Stimulated activated CD4-positive, alpha-beta T cell treated with anti-CD3 and anti-CD28 coated beads, Interleukin-15, amount 100 ng/mL, for 1 hour (primary cell): Measurements from ENCODE around the gene UBQLNL.

ENCODE experiments used
- DNase-seq, 2 donors: peaks; one replicate each; pipeline ENCODE4 v3.0.0-alpha.2; 2020; ENCODE audit warnings: low read depth in 1 of 2, low spot score in 1 of 2

The UBQLNL gene

DNA sequence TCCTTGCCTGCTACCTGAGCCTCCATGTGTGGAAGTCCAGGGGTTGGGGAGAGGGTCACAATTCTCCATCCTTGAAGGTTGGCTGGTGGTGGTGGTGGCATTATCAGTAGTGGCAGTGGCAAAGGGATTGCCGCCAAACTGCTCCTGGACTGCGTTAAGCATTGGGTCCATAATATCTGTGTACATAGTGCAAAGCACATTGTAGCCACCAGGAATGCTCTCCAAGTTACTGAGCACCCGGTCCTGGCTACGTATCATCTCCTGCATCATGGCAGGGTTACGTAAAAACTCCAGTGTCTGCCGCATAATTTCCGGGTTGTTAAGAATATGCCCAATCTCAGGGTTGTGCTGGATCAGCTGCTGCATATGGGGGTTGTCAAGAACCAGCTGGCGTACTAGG, 7.9 kb downstream of the UBQLNL start:
- no peak for DNase-seq

- no peak for DNase-seq
Observed at GRCh38 chr11:5507933-5508305, 8.6 kb downstream of the UBQLNL start.

GRCh38 chr11:5507177-5507932, 9.1 kb downstream of the UBQLNL start:
- no peak for DNase-seq

DNA sequence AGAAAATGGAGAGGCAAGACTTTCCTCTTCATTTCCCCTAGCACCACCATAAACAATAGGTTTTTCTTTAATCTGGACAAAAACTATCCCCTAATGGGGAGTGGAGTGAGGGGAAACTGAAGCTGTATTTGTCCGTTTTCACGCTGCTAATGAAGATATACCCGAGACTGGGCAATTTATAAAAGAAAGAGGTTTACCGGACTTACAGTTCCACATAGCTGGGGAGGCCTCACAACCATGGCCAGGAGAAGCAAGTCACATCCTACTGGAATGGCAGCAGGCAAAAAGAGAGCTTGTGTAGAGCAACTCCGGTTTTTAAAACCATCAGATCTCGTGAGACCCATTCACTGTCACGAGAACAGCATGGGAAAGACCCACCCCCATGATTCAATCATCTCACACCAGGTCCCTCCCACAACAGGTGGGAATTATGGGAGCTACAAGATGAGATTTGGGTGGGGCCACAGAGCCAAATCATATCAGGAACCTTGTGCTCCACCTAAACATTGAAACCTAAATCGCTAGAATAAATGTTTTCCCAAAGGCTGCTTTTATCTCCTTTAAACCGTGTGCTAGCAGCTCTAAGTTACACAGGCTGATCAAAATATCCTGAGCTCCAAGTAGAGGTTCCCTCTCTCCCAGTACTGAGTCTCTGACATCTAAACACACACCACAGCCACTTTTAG, 11.0 kb downstream of the UBQLNL start:
- no peak for DNase-seq

DNA sequence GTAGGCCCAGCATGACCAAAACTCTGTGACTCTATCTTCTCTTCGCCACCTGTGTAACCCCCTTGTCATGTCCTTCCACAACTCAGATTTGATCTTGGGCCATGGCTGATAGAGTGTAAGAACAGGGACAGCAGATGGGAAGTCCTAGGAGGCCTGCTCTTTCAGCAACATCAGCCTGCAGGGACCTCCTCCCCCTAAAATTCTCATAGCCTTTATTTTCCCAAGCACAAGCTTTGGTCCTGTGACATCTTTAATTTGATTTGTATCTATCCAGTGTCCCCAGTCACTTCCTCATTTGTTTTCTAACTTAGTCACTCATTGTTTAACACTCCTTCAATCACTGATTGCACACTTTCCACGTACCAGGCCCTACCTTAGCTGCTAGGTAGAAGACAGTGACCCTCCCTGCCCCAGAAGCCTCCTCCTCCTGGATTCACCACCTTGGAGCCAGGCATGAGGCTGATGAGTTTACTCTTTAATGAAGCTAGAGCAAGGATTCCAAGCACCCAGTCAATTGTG, 12.0 kb downstream of the UBQLNL start:
- DNase-seq, result no peak

DNA sequence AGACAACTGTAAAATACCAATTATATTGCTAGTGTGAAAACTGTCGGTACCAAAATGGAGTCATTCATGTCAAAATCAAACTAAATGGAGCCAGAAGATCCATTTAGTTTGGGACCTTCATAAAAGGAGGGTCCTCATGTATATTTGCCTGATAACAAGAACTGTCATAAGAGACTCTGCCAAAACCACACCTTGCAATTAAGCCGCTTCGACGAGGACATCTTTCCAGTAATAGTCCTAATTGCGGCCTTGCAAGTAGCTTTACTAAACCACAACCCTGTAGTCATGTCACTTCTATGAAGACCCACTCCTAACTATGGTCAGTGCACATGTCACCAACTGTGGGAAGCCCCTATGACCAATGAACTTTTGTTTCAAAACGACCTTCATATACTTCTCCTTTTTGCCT, 16.1 kb downstream of the UBQLNL start:
- no peak for DNase-seq

DNA sequence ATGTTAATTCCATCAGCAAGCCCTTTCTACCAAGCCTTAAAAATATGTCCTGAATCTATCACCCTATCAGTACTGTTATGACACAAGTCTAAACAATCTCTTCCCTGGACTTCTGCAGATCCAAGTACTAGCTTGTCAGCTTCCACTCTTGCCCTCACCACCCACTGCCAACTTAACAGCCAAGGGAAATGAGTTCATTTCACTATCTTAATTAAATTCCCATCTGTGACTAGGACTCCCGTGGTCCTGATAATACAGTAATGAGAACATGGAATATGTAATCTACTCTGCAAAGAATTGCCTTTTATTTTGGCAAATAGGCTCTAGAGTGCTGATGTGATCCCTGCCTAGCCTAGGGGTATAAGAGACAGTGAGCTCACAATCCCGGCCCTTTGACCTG, 16.8 kb downstream of the UBQLNL start:
- DNase-seq, result no peak

GRCh38 chr11:5489576-5490357, 26.7 kb downstream of the UBQLNL start:
- no peak for DNase-seq

DNA sequence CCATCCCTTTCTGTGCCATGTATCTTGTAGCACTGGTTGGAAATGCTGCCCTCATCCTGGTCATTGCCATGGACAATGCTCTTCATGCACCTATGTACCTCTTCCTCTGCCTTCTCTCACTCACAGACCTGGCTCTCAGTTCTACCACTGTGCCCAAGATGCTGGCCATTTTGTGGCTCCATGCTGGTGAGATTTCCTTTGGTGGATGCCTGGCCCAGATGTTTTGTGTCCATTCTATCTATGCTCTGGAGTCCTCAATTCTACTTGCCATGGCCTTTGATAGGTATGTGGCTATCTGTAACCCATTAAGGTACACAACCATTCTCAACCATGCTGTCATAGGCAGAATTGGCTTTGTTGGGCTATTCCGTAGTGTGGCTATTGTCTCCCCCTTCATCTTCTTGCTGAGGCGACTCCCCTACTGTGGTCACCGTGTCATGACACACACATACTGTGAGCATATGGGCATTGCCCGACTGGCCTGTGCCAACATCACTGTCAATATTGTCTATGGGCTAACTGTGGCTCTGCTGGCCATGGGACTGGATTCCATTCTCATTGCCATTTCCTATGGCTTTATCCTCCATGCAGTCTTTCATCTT, 27.6 kb downstream of the UBQLNL start:
- DNase-seq, result no peak

DNA sequence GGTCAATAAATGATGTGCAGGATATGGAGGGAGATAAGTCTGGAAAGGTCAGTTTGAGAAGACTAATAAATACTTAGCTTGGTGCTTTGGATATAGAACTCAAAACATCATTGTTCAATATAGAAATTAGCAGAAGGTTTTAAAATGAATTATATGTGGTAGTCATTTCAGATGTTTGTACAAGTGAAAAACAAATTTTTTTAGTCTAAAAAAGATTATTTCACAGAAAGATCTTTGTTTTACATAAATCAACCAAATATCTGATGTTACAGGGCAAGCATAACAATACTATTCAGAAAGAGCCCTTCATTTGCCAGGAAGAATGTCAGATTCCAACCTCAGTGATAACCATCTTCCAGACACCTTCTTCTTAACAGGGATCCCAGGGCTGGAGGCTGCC, 28.1 kb downstream of the UBQLNL start, which contains the start of gene OR52D1:
Gene OR52D1 (plus strand): TSS at position 301 of the 400 bp plus-strand sequence. CDS start 22 bp downstream, at position 323.
- no peak for DNase-seq

DNA sequence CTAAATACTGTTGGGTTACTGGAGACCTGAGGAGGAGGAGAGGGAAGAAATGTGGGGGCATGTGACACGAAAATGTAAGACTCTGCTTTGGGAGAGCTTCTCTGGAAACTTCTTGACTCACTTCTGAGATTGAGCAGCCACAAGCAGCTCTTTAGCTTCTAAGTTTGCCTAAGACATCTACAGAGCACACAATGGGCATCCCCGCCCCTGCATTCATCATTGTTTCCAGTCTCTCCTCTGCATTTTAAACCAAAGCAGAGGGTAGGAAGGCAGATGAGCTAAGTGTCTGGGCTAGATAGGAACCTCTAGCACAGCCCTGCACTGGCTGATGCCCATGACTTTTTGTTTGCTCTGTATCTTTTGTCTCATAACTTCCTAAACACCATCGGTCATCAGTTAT, 30.1 kb downstream of the UBQLNL start:
- DNase-seq, result no peak

- no peak for DNase-seq
Observed at GRCh38 chr11:5486003-5486402, 30.5 kb downstream of the UBQLNL start.

DNA sequence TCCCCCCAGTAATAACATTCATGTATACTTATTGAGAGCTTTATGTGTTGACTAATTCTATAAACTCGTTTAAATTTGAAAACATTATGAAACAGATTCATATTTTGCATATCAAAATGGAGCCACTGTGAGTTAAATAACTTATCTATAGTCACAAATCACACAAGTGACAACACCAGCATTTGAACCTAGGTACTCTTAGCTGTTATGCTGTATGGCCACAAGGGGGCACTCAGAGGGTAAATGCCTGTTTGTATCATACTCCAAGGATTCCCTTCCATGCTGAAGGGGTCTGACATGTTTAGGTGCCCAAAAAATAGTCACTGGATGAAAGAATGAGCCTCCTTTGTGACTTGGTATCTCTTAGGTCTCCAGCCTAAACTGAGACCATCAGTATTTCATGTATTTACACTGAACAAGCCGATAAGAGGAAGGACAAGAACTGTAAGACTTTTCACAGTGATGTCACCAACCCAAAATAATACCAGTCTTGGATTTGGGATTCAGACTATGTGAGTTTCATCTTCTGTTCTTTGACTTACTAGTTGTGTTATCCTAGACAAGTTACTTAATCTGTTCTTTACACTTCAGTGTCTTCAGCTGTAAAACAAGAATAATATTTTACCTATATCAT, 40.2 kb downstream of the UBQLNL start:
- DNase-seq, result no peak

GRCh38 chr11:5473921-5474320, 42.6 kb downstream of the UBQLNL start:
- DNase-seq, result no peak

DNA sequence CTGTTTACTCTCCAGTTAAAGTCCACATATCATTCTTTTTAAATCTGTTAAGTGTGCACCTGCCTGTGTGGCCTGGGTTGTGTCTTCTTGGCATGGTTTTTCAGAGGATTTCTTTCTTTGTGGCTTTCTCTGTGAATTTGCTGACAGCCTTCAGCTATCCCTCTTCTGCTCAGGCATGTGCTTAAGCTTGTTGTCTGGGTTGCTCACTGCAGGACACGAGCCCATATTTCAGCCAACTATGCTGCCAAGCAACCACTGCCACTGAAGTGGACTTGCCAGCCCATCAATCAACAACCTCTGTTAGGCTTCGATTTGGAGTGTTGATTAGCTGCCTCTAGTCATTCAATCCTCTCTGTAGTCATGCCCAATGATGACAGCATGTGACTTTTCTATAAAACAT, 49.0 kb downstream of the UBQLNL start:
- no peak for DNase-seq
